ENCODE measurements around the gene STIM1. TPM values are rescaled to one million over a fixed set of nuclear protein-coding genes. Genes with fewer than 3 reads are reported as not detected.

The STIM1 gene
- total RNA-seq, 4 donors from 2014 or later, result 36.3 to 158 (median 46.1) TPM

- Histone ChIP-seq H3K9me3 (no peaks in the 10 kb centered on the region), H3K4me3 (peak overlapping the region in 3 of 4 donors; percentile 79 to 96 (median 83)), H3K36me3 (no peaks in the 10 kb centered on the region), H3K27me3 (no peaks in the 10 kb centered on the region), H3K27ac (peak overlapping the region; percentile 97 to 99 (median 98)), H3K4me1 (peaks cover under 1 to 39% (median 27%) of the 10 kb centered on the region in 4 donors)
- peak; percentile 53 to 90 (median 84) for DNase-seq
- TF ChIP-seq, protein P1, sequence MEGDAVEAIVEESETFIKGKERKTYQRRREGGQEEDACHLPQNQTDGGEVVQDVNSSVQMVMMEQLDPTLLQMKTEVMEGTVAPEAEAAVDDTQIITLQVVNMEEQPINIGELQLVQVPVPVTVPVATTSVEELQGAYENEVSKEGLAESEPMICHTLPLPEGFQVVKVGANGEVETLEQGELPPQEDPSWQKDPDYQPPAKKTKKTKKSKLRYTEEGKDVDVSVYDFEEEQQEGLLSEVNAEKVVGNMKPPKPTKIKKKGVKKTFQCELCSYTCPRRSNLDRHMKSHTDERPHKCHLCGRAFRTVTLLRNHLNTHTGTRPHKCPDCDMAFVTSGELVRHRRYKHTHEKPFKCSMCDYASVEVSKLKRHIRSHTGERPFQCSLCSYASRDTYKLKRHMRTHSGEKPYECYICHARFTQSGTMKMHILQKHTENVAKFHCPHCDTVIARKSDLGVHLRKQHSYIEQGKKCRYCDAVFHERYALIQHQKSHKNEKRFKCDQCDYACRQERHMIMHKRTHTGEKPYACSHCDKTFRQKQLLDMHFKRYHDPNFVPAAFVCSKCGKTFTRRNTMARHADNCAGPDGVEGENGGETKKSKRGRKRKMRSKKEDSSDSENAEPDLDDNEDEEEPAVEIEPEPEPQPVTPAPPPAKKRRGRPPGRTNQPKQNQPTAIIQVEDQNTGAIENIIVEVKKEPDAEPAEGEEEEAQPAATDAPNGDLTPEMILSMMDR (IDR thresholded peaks at IDR 0.05), result no peak
- TF ChIP-seq POLR2A (IDR thresholded peaks at IDR 0.05), result no peak
Measured at GRCh38 chr11:3853899-3854659, 1.4 kb upstream of the STIM1 start.

DNA sequence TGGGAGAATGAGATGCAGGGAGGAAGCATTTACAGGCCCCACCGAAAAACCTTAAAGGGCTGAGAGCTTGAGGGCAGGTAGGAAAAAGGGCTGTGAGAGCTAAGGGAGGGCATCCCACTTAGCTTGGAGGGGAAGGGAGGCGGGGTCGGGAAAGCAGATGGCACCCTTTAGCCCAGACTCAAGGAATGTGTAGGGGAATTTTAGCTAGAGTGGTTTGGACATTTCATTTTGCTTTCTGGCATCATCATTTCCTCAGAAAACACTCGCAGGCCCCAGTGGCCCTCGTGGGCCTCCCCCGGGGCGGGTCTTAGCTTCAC, 846 bp upstream of the STIM1 start:
- no peaks in the 10 kb centered on the region for H3K27me3 ChIP-seq
- no peaks in the 10 kb centered on the region for H3K36me3 ChIP-seq
- peaks cover 6 to 45% (median 32%) of the 10 kb centered on the region in 4 donors for H3K4me1 ChIP-seq
- peak overlapping the region; percentile 97 to 99 (median 98) for H3K27ac ChIP-seq
- H3K9me3 ChIP-seq, result no peaks in the 10 kb centered on the region
- H3K4me3 ChIP-seq, result peak overlapping the region; percentile 79 to 96 (median 89)
- TF ChIP-seq, protein P1 (IDR thresholded peaks at IDR 0.05), result no peak
- no peak for TF ChIP-seq POLR2A (IDR thresholded peaks at IDR 0.05)
- no peak for DNase-seq

DNA sequence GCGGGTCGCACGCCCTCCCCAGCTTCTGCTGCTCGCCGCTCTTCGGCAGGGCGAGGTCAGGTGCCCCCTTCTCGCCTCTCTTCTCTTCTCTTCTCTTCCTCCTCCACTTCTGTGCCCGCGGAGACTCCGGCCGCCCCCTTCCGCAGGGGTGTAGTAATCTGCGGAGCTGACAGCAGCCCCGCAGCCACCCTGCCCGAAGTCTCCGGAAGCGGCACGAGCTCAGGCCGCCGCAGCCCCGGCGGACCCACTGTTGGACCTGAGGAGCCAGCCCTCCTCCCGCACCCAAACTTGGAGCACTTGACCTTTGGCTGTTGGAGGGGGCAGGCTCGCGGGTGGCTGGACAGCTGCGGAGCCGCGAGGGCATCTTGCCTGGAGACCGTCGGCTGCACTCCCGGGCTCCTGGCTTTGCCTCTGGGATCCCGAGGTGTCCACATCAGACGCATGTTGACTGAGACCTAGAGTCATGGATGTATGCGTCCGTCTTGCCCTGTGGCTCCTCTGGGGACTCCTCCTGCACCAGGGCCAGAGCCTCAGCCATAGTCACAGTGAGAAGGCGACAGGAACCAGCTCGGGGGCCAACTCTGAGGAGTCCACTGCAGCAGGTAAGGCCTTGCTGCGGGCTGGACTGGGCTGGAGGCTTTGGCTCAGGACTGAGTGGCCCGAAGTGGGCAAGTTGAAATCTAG, 486 bp downstream of the STIM1 start:
- TF ChIP-seq, protein P1 (IDR thresholded peaks at IDR 0.05), result no peak
- TF ChIP-seq POLR2A (IDR thresholded peaks at IDR 0.05), result no peak
- Histone ChIP-seq H3K27ac (peak overlapping the region; percentile 97 to 99 (median 98)), H3K27me3 (no peaks in the 10 kb centered on the region), H3K36me3 (no peaks in the 10 kb centered on the region), H3K4me3 (peak overlapping the region; percentile 79 to 96 (median 89)), H3K9me3 (no peaks in the 10 kb centered on the region), H3K4me1 (peaks cover 6 to 56% (median 42%) of the 10 kb centered on the region in 4 donors)
- DNase-seq, result peak; percentile 59 to 80 (median 77)

DNA sequence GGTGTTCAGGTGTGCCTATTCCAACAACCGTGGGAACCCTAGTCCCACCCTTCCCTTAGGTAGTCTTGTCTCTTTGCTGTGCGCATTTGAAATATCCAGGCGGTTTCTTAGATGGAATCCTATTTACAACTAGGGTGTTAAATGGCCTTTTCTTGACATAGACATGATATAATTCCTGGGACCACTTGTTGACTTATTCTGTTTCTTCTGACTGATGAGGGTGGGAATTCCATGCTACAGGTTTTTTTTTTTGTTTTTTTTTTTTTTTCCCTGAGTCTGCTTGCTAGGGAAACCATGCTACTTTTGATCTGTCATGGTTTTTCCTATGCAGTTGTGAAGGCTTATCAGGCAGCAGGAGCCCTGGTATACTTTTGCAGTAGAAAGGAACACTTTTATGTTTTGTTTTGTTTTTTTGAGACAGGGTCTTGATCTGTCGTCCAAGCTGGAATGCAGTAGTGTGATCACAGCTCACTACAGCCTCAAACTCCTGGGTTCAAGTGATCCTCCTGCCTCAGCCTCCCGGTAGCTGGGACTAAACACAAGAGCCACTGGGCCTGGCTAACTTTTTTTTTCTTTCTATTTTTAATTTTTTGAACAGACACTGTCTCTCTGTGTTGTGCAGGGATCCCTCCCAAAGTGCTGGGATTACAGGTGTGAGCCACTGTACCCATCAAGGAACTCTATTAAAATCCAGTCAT, 1.5 kb downstream of the STIM1 start:
- Histone ChIP-seq H3K36me3 (no peaks in the 10 kb centered on the region), H3K27me3 (no peaks in the 10 kb centered on the region), H3K27ac (peak overlapping the region in 3 of 4 donors; percentile 97 to 99 (median 97)), H3K9me3 (no peaks in the 10 kb centered on the region), H3K4me1 (peaks cover 6 to 60% (median 46%) of the 10 kb centered on the region in 4 donors), H3K4me3 (peak overlapping the region; percentile 79 to 96 (median 89))
- DNase-seq, result no peak
- TF ChIP-seq POLR2A (IDR thresholded peaks at IDR 0.05), result no peak
- TF ChIP-seq, protein P1 (IDR thresholded peaks at IDR 0.05), result no peak

DNA sequence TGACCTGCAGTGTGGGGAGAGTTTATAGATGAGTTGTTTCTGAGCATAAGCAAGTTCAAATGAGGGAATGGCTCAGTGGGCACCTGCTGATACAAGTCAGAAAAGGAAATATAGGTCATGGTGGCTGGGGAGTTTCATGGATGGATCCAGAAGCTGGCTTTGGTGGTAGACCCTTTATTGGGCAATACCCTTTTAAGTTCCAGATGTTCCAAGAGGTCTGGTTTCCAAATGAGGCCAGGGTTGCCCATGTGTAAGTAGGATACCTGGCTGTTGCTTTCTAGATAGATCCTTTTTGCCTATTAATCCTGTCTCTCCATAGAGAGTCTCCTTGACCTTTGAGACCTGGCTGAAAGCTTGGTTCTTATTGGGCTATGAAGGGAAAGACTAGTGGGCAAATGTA, 2.2 kb downstream of the STIM1 start:
- Histone ChIP-seq H3K27me3 (no peaks in the 10 kb centered on the region), H3K9me3 (no peaks in the 10 kb centered on the region), H3K4me3 (peak overlapping the region in 3 of 4 donors; percentile 41 to 83 (median 79)), H3K36me3 (no peaks in the 10 kb centered on the region), H3K4me1 (peaks cover 6 to 60% (median 46%) of the 10 kb centered on the region in 4 donors), H3K27ac (peak overlapping the region in 1 of 4 donors; percentile 13)
- no peak for DNase-seq
- no peak for TF ChIP-seq POLR2A (IDR thresholded peaks at IDR 0.05)
- TF ChIP-seq, protein P1 (IDR thresholded peaks at IDR 0.05), result no peak

All from Peyer's patch (tissue), 4 donors.